ENCODE measurements around the gene FLT1.

The FLT1 gene

DNA sequence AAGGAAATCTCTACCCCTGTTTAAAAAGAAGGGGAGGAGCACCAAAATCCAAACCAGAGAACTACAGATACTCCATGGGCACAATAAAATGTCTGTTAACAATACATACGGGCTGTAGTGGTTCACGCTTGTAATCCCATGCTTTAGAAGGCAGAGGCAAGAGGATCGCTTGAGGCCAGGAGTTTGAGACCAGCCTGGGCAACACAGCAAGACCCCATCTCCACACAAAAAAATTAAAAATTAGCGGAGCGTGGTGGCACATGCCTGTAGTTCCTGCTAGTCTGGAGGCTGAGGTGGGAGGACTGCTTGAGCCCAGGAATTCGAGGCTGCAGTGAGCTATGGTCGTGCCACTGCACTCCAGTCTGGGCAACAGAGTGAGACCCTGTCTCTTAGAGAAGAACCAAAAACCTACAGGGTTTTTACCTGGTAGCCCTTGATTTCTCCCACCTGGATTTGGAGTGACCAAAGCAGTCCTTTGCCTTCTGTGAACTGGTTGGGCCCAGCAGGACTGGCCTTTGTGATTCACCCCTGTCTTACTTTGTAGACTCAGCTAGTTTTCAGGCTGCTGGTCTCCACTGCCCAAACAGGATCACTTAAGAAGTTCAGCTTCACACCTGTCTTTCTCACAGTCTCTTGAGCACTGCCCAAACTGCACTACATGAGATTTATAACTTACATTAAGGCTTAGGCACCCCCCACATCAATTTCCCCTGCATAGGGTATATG lies 38.7 kb upstream of the FLT1 start:
- H3K4me2 ChIP-seq (ENCODE audit: low read length), result no peak overlapping the region
- H3K9me2 ChIP-seq (replicated peaks; ENCODE audit: control insufficient read depth, low read length), result no peaks in the 10 kb centered on the region
- no peaks in the 10 kb centered on the region for H3K79me2 ChIP-seq (ENCODE audit: control insufficient read depth, low read length)
- peaks cover 4% of the 10 kb centered on the region; the same call in 1 of the 2 replicates for H3K9me3 ChIP-seq (ENCODE audit: control insufficient read depth, insufficient read depth, low read length)
- no peak overlapping the region for H3K27ac ChIP-seq (ENCODE audit: low read depth, low read length)
- peaks cover 24% of the 10 kb centered on the region for H3K4me1 ChIP-seq (ENCODE audit: control insufficient read depth, low read length)
- H3K4me3 ChIP-seq (ENCODE audit: low read length), result no peak overlapping the region
- H3K27me3 ChIP-seq (ENCODE audit: control insufficient read depth, low read length), result peaks cover 43% of the 10 kb centered on the region
- H3F3A ChIP-seq (ENCODE audit: control insufficient read depth, insufficient read depth), result no peaks in the 10 kb centered on the region
- TF ChIP-seq, protein P1, sequence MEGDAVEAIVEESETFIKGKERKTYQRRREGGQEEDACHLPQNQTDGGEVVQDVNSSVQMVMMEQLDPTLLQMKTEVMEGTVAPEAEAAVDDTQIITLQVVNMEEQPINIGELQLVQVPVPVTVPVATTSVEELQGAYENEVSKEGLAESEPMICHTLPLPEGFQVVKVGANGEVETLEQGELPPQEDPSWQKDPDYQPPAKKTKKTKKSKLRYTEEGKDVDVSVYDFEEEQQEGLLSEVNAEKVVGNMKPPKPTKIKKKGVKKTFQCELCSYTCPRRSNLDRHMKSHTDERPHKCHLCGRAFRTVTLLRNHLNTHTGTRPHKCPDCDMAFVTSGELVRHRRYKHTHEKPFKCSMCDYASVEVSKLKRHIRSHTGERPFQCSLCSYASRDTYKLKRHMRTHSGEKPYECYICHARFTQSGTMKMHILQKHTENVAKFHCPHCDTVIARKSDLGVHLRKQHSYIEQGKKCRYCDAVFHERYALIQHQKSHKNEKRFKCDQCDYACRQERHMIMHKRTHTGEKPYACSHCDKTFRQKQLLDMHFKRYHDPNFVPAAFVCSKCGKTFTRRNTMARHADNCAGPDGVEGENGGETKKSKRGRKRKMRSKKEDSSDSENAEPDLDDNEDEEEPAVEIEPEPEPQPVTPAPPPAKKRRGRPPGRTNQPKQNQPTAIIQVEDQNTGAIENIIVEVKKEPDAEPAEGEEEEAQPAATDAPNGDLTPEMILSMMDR (IDR thresholded peaks at IDR 0.05; ENCODE audit: low read depth, low read length, poor library complexity, severe bottlenecking), result no peak
- TF ChIP-seq EZH2phosphoT487 (IDR thresholded peaks at IDR 0.05; ENCODE audit: borderline replicate concordance, low read length), result no peak
- no peaks in the 10 kb centered on the region for H3K36me3 ChIP-seq (ENCODE audit: control insufficient read depth, low read length)
- no peaks in the 10 kb centered on the region for H4K20me1 ChIP-seq (ENCODE audit: control insufficient read depth, insufficient read depth, low read depth, low read length)

DNA sequence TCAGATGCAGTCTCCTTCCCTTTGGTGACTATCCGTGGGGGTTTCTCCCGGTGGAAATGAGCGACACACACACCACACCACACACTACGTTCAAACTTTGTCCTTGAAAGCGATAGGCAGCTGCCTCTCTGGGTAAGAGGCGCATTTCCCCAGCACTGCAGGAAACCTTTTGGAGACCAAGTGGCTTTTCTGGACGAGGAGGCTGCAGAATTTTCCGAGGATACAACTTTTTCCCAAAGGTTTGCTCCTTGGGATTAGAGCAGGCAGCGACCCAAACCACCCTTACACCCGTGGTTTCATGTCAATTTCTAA lies 38.2 kb upstream of the FLT1 start:
- Histone ChIP-seq H3K27me3 (ENCODE audit: control insufficient read depth, low read length) (peaks cover 43% of the 10 kb centered on the region), H3F3A (ENCODE audit: control insufficient read depth, insufficient read depth) (no peaks in the 10 kb centered on the region), H3K79me2 (ENCODE audit: control insufficient read depth, low read length) (no peaks in the 10 kb centered on the region), H3K4me3 (ENCODE audit: low read length) (no peak overlapping the region), H4K20me1 (ENCODE audit: control insufficient read depth, insufficient read depth, low read depth, low read length) (no peaks in the 10 kb centered on the region), H3K9me3 (ENCODE audit: control insufficient read depth, insufficient read depth, low read length) (peaks cover 4% of the 10 kb centered on the region; the same call in 1 of the 2 replicates), H3K4me2 (ENCODE audit: low read length) (no peak overlapping the region), H3K4me1 (ENCODE audit: control insufficient read depth, low read length) (peaks cover 29% of the 10 kb centered on the region), H3K27ac (ENCODE audit: low read depth, low read length) (no peak overlapping the region), H3K9me2 (replicated peaks; ENCODE audit: control insufficient read depth, low read length) (no peaks in the 10 kb centered on the region), H3K36me3 (ENCODE audit: control insufficient read depth, low read length) (no peaks in the 10 kb centered on the region)
- TF ChIP-seq, protein P1 (IDR thresholded peaks at IDR 0.05; ENCODE audit: low read depth, low read length, poor library complexity, severe bottlenecking), result no peak
- TF ChIP-seq EZH2phosphoT487 (IDR thresholded peaks at IDR 0.05; ENCODE audit: borderline replicate concordance, low read length), result no peak

DNA sequence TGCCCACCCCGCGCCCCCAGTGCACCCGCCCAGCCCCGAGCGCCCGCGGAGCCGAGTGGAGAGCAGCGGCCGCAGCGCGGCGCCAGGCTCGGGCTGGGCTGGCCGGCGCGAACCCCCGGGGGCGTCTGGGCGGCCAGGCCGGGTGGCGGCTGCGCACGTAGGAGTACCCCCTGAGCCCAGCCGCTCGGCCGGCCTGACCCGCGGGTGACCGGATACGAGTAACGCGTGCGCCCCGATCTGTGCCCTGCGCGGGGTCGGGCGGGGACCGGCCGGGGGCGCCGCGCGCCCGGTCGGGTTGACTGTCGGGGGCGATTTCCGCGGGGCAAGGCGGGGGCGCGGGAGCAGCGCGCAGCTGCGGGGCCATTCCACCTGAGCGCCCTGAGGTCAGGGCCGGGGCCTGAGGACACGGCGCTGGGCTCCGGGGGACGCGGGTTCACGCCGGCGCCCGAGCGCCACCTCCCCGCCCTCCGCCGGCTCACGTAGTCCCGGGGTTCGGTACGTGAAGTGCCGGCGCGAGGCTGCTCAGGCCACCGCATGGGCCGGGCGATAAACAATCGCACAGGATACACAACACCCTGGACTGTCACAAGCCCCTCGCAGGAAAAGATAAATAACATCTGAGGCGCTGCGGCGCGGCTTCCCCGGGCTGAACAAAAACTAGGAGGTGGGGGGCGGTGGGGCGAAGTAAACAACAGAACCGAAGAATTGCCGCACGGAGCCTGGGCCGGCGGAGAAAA lies 37.6 kb upstream of the FLT1 start:
- peaks cover 43% of the 10 kb centered on the region for H3K27me3 ChIP-seq (ENCODE audit: control insufficient read depth, low read length)

More for the DNA sequence above, 37.6 kb upstream of the FLT1 start:
- no peak overlapping the region for H3K4me2 ChIP-seq (ENCODE audit: low read length)
- H3K4me3 ChIP-seq (ENCODE audit: low read length), result no peak overlapping the region
- H3K27ac ChIP-seq (ENCODE audit: low read depth, low read length), result no peak overlapping the region
- no peaks in the 10 kb centered on the region for H4K20me1 ChIP-seq (ENCODE audit: control insufficient read depth, insufficient read depth, low read depth, low read length)
- H3F3A ChIP-seq (ENCODE audit: control insufficient read depth, insufficient read depth), result no peaks in the 10 kb centered on the region
- peaks cover 34% of the 10 kb centered on the region for H3K4me1 ChIP-seq (ENCODE audit: control insufficient read depth, low read length)
- TF ChIP-seq, protein P1 (IDR thresholded peaks at IDR 0.05; ENCODE audit: low read depth, low read length, poor library complexity, severe bottlenecking), result no peak
- no peak for TF ChIP-seq EZH2phosphoT487 (IDR thresholded peaks at IDR 0.05; ENCODE audit: borderline replicate concordance, low read length)
- peaks cover 4% of the 10 kb centered on the region; the same call in 1 of the 2 replicates for H3K9me3 ChIP-seq (ENCODE audit: control insufficient read depth, insufficient read depth, low read length)
- H3K36me3 ChIP-seq (ENCODE audit: control insufficient read depth, low read length), result no peaks in the 10 kb centered on the region
- H3K79me2 ChIP-seq (ENCODE audit: control insufficient read depth, low read length), result no peaks in the 10 kb centered on the region
- no peaks in the 10 kb centered on the region for H3K9me2 ChIP-seq (replicated peaks; ENCODE audit: control insufficient read depth, low read length)

All from DOHH2 (cell line).